Measurements from ENCODE around the gene GPHN. TPM values are rescaled to one million over a fixed set of nuclear protein-coding genes. Genes with fewer than 3 reads are reported as not detected.
"Not testable (repeated sequence)": the region's sequence is repeated elsewhere in the genome, so short reads cannot be mapped to it uniquely, and the experiment has no call there.

The GPHN gene
- total RNA-seq, 1 donor from 2014 or later, result 41.8 TPM

DNA sequence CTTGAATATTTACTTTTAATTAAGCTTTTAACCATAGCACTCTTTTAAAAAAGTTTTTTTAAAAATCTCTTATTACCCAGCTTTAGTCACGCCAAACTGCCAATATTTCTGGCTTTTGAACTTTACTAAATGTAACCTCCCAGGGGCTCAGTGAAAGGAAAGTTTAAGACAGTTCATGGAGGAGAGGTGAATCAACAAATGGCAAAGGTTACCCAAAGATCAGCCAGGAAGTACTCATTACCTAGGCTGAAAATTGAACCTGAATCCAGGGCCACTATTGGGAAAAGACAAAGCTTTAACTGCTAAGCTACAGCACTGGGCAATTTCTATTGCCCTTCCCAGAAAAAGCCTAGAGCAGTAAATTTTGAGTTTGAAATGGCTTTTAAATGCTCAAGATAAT lies 282.2 kb downstream of the GPHN start:
- DNase-seq (ENCODE audit: low spot score), result no peak

DNA sequence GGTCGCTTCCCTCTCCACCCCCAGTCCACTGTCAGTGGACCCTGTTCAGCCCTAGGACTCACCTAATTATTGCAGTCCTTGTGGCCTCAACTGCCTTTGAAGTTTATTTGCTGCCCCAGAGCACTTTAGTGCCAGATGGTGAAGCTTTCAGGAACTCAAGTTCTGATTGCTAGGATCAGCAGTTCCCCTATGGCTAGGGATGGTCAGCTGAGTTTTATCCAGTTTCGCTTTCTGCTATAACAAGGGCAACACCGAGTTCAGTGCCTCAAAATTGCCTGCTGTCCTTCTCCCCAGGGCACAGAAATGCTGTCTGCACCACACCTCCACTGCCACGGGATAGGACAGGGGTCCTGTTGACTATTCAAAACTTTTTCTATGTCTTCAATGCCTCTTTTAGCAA lies 295.0 kb downstream of the GPHN start:
- DNase-seq (ENCODE audit: low spot score), result no peak

DNA sequence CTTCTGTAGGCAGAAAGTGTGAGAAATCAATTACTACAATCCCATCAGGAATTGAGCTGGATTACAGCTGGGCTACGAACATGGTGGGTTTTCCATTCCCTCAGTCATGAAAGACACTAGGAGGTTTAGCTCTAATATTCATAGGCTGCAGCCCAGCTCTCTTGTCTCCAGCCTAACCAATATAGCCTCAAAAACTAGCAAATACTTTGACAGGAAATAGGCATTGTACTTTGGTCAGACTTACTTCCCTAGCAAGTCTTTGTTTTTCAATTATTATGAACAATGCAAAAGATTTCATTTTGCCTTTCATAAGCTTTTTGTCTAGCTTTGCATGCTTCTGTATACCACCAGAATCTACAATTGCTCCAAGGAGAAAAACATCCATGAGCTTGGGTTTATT lies 296.2 kb downstream of the GPHN start:
- no peak for DNase-seq (ENCODE audit: low spot score)

DNA sequence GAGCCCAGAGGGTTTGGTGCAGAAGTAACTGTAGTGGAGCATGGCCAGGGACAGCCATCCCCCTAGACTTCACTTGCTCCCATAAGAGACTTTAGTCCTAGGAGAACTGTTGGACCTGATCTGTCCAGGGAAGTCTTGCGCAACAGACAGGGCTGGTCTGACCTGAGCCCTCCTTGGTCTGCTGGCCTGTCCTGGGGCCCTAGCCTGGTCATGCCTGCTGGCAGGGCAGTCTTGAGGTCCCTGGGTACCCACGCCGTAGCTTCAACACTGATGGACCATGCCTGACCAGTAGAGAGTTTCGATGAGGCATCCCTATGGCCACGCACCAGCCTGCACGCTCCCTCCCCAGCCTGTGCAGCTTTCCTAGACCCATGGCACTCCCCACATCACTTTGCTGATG lies 305.7 kb downstream of the GPHN start:
- no peak for DNase-seq (ENCODE audit: low spot score)

DNA sequence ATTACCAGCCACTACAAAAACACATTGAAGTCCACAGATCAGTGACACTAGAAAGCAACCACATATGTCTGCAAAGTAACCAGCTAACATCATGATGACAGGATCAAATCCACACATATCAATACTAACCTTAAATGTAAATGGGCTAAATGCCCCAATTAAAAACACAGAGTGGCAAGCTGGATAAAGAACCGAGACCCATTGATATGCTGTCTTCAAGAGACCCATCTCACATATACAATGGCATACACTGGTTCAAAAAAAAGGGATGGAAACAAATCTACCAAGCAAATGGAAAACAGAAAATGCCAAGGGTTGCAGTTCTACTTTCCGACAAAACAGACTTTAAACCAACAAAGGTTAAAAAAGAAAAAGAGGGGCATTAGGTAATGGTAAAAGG lies 307.7 kb downstream of the GPHN start:
- no peak for DNase-seq (ENCODE audit: low spot score)

DNA sequence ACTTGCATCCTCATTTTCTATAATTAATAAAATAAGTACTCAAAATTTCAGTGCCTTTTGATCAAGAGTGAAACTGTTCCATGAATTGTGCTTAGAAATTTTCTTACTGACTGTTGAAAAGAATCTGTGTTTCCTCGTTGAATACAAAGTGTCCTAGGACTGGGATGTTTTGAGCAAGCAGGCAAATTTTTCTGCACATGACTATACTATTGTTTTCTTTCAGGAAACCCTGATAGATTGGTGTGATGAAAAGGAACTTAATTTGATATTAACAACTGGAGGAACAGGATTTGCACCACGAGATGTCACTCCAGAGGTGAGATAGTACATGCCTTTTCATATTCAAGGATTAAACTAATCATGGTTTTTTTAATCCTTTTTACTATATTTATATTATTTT lies 316.3 kb downstream of the GPHN start:
- DNase-seq (ENCODE audit: low spot score), result no peak

DNA sequence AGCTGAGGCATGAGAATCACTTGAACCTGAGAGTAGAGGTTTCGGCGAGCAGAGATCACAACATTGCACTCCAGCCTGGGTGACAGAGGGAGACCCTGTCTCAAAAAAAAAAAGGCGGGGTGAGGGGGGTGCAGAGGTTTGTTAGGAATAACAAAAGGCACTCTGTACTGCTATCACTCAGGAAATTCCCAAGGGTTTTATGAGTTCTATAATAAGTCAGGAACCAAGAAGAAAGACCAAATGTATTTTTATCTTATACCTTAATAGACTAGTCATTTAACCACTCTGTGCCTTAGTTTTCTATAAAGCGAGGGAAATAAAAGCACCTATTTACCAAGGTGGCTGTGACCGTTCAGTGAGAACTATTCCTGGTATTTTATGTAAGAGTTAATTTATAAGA lies 319.2 kb downstream of the GPHN start:
- no peak for DNase-seq (ENCODE audit: low spot score)

DNA sequence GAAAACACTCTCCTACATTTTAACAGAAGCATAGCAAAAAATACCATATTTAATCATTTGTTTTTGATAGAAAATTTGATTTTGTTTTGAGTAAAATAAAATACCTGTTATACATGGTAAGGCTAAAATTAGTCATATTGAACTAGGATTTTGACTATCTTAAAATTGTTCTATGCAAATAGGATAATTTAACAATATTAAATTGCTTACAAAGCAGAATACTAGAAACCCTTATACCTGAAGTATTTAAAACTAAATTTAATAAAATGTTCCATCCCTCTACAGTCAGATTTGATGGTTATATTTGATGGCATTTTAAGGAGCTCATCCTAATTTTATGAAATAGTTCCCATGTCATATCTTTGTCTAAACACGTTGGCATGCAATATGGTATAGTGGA lies 323.2 kb downstream of the GPHN start:
- no peak for DNase-seq (ENCODE audit: low spot score)

DNA sequence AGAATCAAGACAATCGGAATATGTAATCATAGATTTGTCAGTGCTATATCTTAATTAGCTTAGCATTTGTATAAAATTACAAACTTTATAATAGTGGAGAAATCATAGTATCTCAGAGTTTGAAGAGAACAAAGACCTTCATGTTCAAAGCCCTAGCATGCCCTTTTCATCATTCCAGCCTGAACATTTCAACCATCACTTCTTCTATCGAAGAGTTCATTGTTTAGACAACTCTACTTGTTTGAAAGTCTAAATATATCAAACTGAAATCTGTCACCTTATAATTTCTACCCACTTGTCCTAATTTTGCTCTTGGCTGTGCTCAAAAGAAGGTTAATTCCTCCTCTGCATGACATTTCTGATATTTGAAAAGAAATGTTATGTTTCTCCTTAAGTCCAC lies 325.9 kb downstream of the GPHN start:
- no peak for DNase-seq (ENCODE audit: low spot score)

DNA sequence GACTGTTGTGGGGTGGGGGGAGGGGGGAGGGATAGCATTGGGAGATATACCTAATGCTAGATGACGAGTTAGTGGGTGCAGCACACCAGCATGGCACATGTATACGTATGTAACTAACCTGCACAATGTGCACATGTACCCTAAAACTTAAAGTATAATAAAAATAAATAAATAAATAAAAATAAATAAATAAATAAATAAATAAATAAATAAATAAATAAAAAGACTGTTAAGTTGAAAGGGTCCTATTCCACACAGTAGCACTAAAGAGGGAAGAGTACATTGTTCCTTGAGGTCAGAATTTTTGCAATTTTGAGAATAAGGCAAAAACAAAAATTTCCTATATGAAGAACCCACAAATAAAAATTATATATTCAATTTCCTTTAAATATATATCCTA lies 329.5 kb downstream of the GPHN start:
- DNase-seq (ENCODE audit: low spot score), result not testable (repeated sequence)

DNA sequence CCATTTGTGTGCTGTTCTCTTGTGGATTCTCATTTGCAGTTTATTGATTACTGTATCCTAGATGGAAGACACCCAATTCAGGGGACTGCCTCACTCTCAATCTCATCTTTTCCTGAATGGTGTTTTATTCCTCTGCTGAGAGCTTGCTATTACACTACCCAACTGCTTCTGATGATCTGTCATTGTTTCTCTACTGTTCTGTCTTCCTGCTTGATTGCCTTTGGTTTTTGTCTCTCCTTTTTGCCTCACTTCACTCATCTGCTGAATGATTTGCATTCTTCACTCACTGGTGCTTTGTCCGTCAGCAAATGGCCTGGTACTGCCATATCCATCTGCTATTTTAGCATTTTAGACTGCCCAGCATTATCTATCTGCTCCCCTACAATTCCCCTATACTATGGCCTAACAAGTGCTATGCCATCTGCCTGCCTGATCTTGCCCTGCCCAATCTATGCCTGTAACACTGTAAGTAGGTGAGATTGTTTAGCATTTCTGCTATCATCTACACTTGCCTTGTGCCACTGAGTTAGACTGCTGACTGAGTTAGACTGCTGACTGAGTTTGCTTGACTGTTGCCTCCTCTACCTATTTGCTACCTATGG lies 335.1 kb downstream of the GPHN start:
- DNase-seq (ENCODE audit: low spot score), result no peak

DNA sequence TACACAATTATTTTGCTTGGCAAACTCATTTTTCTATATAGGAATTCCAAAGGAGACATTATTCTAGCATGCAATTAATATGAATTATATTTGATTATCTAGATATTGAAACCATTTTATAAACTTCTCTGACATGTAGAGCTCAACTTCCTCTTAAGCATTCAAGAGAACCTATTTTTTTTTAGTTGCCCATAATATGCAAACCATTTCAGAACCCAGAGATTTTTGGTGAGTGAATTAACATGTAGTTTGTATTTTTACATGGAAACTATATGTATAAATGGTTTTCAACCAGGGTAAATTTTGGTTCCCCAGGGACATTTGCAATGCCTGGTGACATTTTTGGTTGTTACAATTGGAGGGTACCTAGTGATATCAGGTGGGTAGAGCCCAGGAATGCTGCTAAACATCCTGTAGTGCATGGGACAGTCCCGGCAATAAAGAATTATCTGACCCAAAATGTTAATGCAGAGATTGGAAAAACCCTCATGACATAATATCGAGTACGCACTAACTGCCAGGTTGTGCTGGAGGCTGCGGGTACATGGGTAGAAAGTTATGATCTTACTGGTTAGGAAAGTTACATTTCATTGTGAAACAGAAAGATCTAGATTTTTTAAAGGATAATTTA lies 342.4 kb downstream of the GPHN start:
- no peak for DNase-seq (ENCODE audit: low spot score)

DNA sequence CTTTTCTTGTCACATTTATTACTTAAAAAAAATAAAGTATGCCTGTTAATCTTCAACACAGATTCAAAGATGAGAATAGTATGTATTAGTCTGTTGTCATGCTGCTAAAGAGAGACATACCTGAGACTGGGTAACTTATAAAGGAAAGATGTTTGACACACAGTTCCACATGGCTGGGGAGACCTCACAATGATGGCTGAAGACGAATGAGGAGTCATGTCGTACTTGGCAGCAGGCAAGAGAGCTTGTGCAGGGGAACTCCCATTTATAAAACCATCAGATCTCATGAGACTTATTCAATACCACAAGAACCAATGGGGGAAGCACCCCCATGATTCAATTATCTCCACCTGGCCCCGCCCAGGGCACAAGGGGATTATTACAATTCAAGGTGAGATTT lies 345.4 kb downstream of the GPHN start:
- no peak for DNase-seq (ENCODE audit: low spot score)

DNA sequence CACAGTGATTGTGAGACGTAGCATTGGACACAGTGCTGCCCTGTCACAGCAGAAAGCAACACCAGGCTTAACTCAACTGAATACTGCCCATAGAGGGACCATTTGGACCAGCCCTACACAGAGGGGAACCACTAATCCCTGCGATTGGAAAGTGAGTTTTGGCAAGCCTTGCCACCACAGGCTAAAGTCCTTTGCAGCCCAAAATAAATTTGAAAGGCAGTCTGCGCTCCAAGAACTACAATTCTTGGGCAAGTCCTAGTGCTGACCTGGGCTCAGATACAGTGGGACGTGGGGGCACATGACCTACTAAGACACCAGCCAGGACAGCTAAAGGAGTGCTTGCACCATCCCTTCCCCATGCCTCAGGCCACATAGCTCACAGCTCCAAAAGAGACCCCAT lies 349.9 kb downstream of the GPHN start:
- no peak for DNase-seq (ENCODE audit: low spot score)

DNA sequence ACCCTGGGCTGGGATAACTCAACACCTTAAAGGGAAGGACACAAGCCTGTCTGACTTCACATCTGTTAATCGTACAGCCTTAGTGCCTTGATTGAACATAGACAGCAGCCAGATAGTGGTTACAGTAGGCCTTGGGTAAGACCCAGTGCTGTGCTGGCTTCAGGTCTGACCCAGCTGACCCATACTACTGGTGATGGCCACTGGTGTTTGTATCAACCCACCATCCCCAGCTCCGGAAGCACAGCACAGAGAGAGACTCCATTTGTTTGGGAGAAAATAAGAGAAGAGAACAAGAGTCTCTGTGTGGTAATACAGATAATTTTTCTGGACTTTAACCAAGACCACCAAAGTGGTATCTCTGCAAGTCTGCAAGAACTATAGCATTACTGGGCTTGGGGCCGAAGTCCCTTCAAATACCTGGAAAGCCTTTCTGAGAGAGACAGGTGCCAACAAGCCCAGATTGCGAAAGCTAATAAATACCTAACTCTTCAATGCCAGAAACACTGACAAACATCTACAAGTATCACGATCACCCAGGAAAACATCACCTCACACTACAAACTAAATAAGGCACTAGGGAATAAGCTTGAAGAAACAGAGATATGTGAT lies 351.2 kb downstream of the GPHN start:
- DNase-seq (ENCODE audit: low spot score), result no peak

DNA sequence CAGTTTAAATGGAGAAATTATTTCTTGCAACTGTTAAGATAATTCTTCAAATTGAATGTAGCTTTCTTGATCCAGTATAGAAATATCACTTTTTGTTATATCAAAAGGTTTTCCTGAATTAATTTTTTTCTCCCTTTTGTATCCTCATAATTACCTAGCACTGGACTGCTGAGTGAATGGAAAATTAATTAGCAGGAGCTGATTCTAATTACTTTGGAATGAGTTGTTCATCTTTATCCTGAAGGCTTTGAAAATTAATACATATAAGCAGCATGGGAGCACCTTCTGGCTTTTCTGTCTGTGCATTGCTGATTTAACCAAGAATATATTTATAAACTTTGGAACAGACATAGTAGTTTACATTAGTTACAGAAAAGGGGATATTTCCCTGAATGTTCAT lies 373.6 kb downstream of the GPHN start:
- no peak for DNase-seq (ENCODE audit: low spot score)

DNA sequence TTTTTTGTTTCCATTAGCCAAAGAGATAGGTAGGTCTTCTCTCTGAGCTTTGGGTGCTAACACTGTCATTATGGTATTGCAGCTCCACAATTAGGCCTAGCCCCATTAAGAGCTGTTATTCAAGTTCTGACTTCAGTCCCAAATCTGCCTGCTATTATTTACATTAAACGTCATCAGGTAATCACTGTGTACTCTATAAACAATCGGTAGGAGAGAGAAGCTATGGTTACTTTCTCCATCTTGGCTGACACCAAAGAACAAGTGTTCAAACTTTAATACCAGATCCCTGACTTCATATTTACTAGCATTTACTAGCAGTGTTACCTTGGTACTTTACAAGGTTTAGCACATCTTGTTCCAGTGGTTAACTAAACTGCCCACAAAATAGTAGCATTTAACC lies 376.2 kb downstream of the GPHN start:
- DNase-seq (ENCODE audit: low spot score), result no peak

DNA sequence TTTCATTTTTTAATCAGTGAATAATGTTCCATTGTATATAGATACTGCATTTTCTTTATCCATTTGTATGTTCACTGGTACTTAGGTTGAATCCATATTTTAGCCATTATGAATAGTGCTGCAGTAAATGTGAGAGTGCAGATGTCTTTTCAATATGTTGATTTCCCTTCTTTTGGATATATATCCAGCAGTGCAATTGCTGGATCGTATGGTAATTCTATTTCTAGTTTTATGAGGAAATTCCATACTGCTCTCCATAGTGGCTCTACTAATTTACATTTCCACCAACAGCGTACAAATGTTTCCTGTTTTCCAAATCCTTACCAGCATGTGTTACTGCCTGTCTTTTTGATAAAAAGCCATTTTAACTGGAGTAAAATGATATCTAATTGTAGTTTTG lies 392.8 kb downstream of the GPHN start:
- no peak for DNase-seq (ENCODE audit: low spot score)

DNA sequence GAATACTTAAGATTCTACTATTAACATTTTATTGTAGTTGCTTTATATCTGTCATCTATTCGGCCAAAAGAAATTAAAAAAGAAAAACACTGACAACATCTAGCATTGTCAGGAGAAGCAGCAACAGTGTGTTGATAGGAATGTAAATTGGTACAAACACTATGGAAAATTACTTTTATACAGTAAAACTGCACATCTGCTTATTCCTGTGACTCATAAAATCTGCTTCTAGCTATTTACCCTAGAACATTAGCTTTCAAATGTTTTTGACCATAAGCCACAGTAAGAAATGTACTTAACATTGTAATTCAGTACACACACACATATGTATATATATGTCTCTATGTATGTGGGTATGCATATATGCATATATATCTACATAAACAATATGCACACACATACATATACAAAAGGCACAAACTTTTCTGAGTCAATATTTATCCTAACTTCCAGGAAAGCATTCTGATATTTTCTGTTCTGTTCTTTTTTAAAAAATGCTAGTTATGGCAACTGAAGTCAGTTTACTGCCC lies 402.4 kb downstream of the GPHN start:
- DNase-seq (ENCODE audit: low spot score), result no peak

DNA sequence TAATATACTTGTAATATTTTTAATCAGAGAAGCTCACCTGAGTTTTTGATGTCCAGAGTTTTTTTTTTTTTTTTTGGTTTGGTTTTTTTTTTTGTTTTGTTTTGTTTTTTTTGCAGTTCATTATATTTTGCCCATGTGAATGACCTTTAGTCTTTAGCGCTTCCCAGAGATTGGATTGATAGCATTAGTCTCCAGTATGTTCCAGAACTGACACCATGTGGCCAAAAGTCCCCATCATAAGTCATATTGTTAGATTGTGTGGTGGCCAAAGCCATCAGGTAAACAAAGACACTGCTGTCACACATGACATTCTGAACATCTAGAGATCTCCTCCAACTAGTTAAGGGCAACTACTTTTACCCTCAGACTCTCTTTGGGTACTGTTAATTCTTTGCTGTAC lies 408.5 kb downstream of the GPHN start:
- no peak for DNase-seq (ENCODE audit: low spot score)

DNA sequence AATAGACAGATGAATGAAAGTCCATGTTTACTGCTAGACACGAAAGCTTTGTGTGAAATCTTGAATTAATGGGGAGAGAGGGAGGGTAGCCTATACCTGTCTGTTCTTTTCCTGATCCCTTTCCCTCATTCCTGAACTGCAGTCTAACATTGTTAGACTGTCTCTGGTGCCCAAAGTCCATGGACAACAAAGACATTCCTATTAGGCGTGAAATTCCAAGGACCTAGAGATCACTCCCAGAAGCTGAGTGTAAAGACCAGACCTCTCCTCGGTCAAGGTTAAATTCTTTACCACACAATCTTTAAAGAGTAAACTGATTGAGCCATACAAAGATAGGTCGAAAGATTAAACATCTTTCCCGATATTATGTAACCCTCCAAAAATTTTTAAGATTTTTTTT lies 410.6 kb downstream of the GPHN start:
- DNase-seq (ENCODE audit: low spot score), result no peak

DNA sequence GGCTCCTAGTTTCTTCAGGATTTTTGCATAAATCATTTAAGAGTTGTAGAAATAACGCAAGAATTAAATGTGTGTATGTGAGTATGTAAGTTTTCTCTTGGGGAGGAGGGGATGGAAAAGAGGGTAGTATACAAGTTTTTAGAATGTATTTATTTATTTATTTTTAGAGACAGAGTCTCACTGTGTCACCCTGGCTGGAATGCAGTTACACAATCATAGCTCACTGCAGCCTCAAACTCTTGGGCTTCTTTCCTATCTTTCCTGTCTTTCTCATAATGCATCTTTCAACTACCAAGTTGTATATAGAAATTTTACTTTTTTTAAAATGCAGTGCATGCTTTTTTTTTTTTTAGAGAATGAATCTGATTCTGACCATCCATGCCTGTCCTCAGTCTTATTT lies 412.2 kb downstream of the GPHN start:
- no peak for DNase-seq (ENCODE audit: low spot score)

DNA sequence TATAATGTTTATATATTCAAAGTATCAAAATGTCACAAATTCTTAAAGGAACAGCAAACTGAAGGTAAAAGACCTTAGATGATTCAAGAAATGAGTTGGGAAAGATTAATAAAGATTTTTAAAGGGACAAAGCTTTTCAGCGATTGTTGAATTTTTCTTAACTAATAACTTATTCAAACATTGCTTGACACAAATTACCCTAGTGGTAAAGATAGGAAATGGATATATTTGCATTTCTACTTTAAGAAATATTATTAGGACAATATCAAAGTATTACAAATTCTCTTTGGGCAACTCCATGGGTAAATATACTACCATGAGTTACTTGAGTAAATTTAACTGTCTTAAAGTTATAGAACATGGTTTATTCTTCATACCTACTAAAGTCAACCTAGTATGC lies 415.3 kb downstream of the GPHN start:
- no peak for DNase-seq (ENCODE audit: low spot score)

DNA sequence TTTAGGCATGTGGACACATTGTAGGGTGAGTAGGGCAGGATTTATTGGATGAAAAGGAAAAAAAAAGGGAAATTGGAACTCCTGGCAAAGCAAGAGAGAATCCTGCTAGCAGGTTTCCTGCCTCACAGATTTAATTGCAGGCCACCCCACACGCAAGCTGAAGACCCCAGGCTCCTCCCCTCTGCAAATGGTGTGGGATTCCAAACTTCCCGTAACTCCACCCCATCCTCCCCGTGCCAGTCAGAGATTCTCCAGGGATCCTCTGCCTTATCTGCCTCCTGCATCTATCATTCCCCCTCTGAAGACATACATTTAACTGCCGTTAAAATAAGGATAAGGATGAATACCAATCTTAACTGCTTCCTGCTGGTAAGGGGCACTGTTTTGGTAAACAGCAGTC lies 431.5 kb downstream of the GPHN start:
- no peak for DNase-seq (ENCODE audit: low spot score)

All from mucosa of gallbladder (tissue), 1 donor.